Measurements from ENCODE around the gene FSTL4. TPM values are rescaled to one million over a fixed set of nuclear protein-coding genes. Genes with fewer than 3 reads are reported as not detected.
A peak's percentile ranks its signal among the peaks of the same experiment; 100 is the strongest.

FSTL4 gene
- total RNA-seq, 3 donors from 2014 or later: 0.42 to 1.7 (median 0.46) TPM

GRCh38 chr5:133635051-133635450, 22.7 kb upstream of the FSTL4 start:
- H3K4me1 Mint-ChIP-seq (ENCODE audit: low read depth): no peaks in the 10 kb centered on the region
- peaks cover 2% of the 10 kb centered on the region for H3K36me3 Mint-ChIP-seq (ENCODE audit: insufficient read depth)
- H3K27me3 Mint-ChIP-seq (ENCODE audit: low read depth): peaks cover 35% of the 10 kb centered on the region
- DNase-seq (no peak), ATAC-seq (no peak)
- H3K9me3 Mint-ChIP-seq: peaks cover 10% of the 10 kb centered on the region
- no peak overlapping the region for H3K4me3 Mint-ChIP-seq

GRCh38 chr5:133627180-133627579, 14.8 kb upstream of the FSTL4 start:
- Mint-ChIP-seq H3K27me3 (ENCODE audit: low read depth) (peaks cover 43% of the 10 kb centered on the region), H3K36me3 (ENCODE audit: insufficient read depth) (no peaks in the 10 kb centered on the region), H3K9me3 (peaks cover 17% of the 10 kb centered on the region), H3K4me1 (ENCODE audit: low read depth) (peaks cover 4% of the 10 kb centered on the region), H3K4me3 (no peak overlapping the region)
- DNase-seq: no peak
- ATAC-seq: peak; percentile 98 to 100

- H3K4me3 Mint-ChIP-seq: no peak overlapping the region
- H3K36me3 Mint-ChIP-seq (ENCODE audit: insufficient read depth): no peaks in the 10 kb centered on the region
- peaks cover 17% of the 10 kb centered on the region for H3K9me3 Mint-ChIP-seq
- no peak for ATAC-seq
- peaks cover 4% of the 10 kb centered on the region for H3K4me1 Mint-ChIP-seq (ENCODE audit: low read depth)
- DNase-seq: no peak
- H3K27me3 Mint-ChIP-seq (ENCODE audit: low read depth): peaks cover 35% of the 10 kb centered on the region
Observed at GRCh38 chr5:133624316-133624715, 12.0 kb upstream of the FSTL4 start.

- DNase-seq (no peak), ATAC-seq (no peak)
- peaks cover 15% of the 10 kb centered on the region for H3K4me1 Mint-ChIP-seq (ENCODE audit: low read depth)
- H3K4me3 Mint-ChIP-seq: peak overlapping the region; percentile 45
- H3K9me3 Mint-ChIP-seq: peaks cover 3% of the 10 kb centered on the region
- no peaks in the 10 kb centered on the region for H3K36me3 Mint-ChIP-seq (ENCODE audit: insufficient read depth)
- H3K27me3 Mint-ChIP-seq (ENCODE audit: low read depth): peaks cover 40% of the 10 kb centered on the region
Observed at GRCh38 chr5:133618141-133618540, 5.8 kb upstream of the FSTL4 start.

GRCh38 chr5:133613743-133614142, 1.4 kb upstream of the FSTL4 start:
- Mint-ChIP-seq H3K27me3 (ENCODE audit: low read depth) (peaks cover 48% of the 10 kb centered on the region), H3K4me3 (no peak overlapping the region), H3K36me3 (ENCODE audit: insufficient read depth) (no peaks in the 10 kb centered on the region), H3K9me3 (no peaks in the 10 kb centered on the region), H3K4me1 (ENCODE audit: low read depth) (peaks cover 23% of the 10 kb centered on the region)
- DNase-seq (no peak), ATAC-seq (no peak)

- DNase-seq (no peak), ATAC-seq (no peak)
- no peaks in the 10 kb centered on the region for H3K9me3 Mint-ChIP-seq
- peaks cover 18% of the 10 kb centered on the region for H3K4me1 Mint-ChIP-seq (ENCODE audit: low read depth)
- peak overlapping the region; percentile 77 for H3K4me3 Mint-ChIP-seq
- H3K27me3 Mint-ChIP-seq (ENCODE audit: low read depth): peaks cover 52% of the 10 kb centered on the region
- H3K36me3 Mint-ChIP-seq (ENCODE audit: insufficient read depth): no peaks in the 10 kb centered on the region
Observed at GRCh38 chr5:133613184-133613583, 843 bp upstream of the FSTL4 start.

- H3K4me3 Mint-ChIP-seq: peak overlapping the region; percentile 69
Observed at GRCh38 chr5:133611357-133612248, 738 bp downstream of the FSTL4 start.

GRCh38 chr5:133610489-133611356, 1.6 kb downstream of the FSTL4 start:
- Mint-ChIP-seq H3K4me1 (ENCODE audit: low read depth) (peaks cover 11% of the 10 kb centered on the region), H3K4me3 (peak overlapping the region; percentile 69), H3K36me3 (ENCODE audit: insufficient read depth) (no peaks in the 10 kb centered on the region), H3K9me3 (no peaks in the 10 kb centered on the region), H3K27me3 (ENCODE audit: low read depth) (peaks cover 60% of the 10 kb centered on the region)
- DNase-seq (no peak), ATAC-seq (peak; percentile 56 to 70)

More at GRCh38 chr5:133611357-133612248, 738 bp downstream of the FSTL4 start:
- H3K9me3 Mint-ChIP-seq: no peaks in the 10 kb centered on the region
- ATAC-seq (peak; percentile 39 to 47), DNase-seq (no peak)
- no peaks in the 10 kb centered on the region for H3K36me3 Mint-ChIP-seq (ENCODE audit: insufficient read depth)
- peaks cover 58% of the 10 kb centered on the region for H3K27me3 Mint-ChIP-seq (ENCODE audit: low read depth)
- peaks cover 11% of the 10 kb centered on the region for H3K4me1 Mint-ChIP-seq (ENCODE audit: low read depth)

- Mint-ChIP-seq H3K4me3 (no peak overlapping the region), H3K4me1 (ENCODE audit: low read depth) (peaks cover 7% of the 10 kb centered on the region), H3K9me3 (no peaks in the 10 kb centered on the region), H3K27me3 (ENCODE audit: low read depth) (peaks cover 52% of the 10 kb centered on the region), H3K36me3 (ENCODE audit: insufficient read depth) (no peaks in the 10 kb centered on the region)
- DNase-seq: no peak
- no peak for ATAC-seq
Observed at GRCh38 chr5:133607451-133607850, 4.9 kb downstream of the FSTL4 start.

GRCh38 chr5:133606835-133607234, 5.5 kb downstream of the FSTL4 start:
- Mint-ChIP-seq H3K27me3 (ENCODE audit: low read depth) (peaks cover 53% of the 10 kb centered on the region), H3K9me3 (no peaks in the 10 kb centered on the region), H3K36me3 (ENCODE audit: insufficient read depth) (no peaks in the 10 kb centered on the region), H3K4me3 (no peak overlapping the region), H3K4me1 (ENCODE audit: low read depth) (peaks cover 7% of the 10 kb centered on the region)
- DNase-seq (no peak), ATAC-seq (no peak)

GRCh38 chr5:133605323-133605722, 7.0 kb downstream of the FSTL4 start:
- no peaks in the 10 kb centered on the region for H3K4me1 Mint-ChIP-seq (ENCODE audit: low read depth)
- peaks cover 42% of the 10 kb centered on the region for H3K27me3 Mint-ChIP-seq (ENCODE audit: low read depth)
- DNase-seq (no peak), ATAC-seq (no peak)
- no peaks in the 10 kb centered on the region for H3K9me3 Mint-ChIP-seq
- H3K36me3 Mint-ChIP-seq (ENCODE audit: insufficient read depth): no peaks in the 10 kb centered on the region
- no peak overlapping the region for H3K4me3 Mint-ChIP-seq

GRCh38 chr5:133603711-133604110, 8.6 kb downstream of the FSTL4 start:
- no peak for DNase-seq
- no peaks in the 10 kb centered on the region for H3K36me3 Mint-ChIP-seq (ENCODE audit: insufficient read depth)
- H3K4me1 Mint-ChIP-seq (ENCODE audit: low read depth): no peaks in the 10 kb centered on the region
- no peaks in the 10 kb centered on the region for H3K9me3 Mint-ChIP-seq
- no peak for ATAC-seq
- H3K27me3 Mint-ChIP-seq (ENCODE audit: low read depth): peaks cover 27% of the 10 kb centered on the region
- no peak overlapping the region for H3K4me3 Mint-ChIP-seq

- Mint-ChIP-seq H3K36me3 (ENCODE audit: insufficient read depth) (no peaks in the 10 kb centered on the region), H3K9me3 (no peaks in the 10 kb centered on the region), H3K27me3 (ENCODE audit: low read depth) (peaks cover 21% of the 10 kb centered on the region), H3K4me3 (no peak overlapping the region), H3K4me1 (ENCODE audit: low read depth) (no peaks in the 10 kb centered on the region)
- ATAC-seq (no peak), DNase-seq (no peak)
Observed at GRCh38 chr5:133602835-133603380, 9.4 kb downstream of the FSTL4 start.

GRCh38 chr5:133599600-133599999, 12.7 kb downstream of the FSTL4 start:
- ATAC-seq (no peak), DNase-seq (no peak)
- Mint-ChIP-seq H3K4me3 (no peak overlapping the region), H3K4me1 (ENCODE audit: low read depth) (no peaks in the 10 kb centered on the region), H3K36me3 (ENCODE audit: insufficient read depth) (no peaks in the 10 kb centered on the region), H3K9me3 (no peaks in the 10 kb centered on the region), H3K27me3 (ENCODE audit: low read depth) (peaks cover 22% of the 10 kb centered on the region)

Measured in activated T-cell treated with anti-CD3 and anti-CD28 coated beads, Interleukin-2, amount 50 U/mL, for 4 hours (primary cell).